Measurements from ENCODE around the gene NSMCE4A.
"Not testable (repeated sequence)": the region's sequence is repeated elsewhere in the genome, so short reads cannot be mapped to it uniquely, and the experiment has no call there.

The NSMCE4A gene

DNA sequence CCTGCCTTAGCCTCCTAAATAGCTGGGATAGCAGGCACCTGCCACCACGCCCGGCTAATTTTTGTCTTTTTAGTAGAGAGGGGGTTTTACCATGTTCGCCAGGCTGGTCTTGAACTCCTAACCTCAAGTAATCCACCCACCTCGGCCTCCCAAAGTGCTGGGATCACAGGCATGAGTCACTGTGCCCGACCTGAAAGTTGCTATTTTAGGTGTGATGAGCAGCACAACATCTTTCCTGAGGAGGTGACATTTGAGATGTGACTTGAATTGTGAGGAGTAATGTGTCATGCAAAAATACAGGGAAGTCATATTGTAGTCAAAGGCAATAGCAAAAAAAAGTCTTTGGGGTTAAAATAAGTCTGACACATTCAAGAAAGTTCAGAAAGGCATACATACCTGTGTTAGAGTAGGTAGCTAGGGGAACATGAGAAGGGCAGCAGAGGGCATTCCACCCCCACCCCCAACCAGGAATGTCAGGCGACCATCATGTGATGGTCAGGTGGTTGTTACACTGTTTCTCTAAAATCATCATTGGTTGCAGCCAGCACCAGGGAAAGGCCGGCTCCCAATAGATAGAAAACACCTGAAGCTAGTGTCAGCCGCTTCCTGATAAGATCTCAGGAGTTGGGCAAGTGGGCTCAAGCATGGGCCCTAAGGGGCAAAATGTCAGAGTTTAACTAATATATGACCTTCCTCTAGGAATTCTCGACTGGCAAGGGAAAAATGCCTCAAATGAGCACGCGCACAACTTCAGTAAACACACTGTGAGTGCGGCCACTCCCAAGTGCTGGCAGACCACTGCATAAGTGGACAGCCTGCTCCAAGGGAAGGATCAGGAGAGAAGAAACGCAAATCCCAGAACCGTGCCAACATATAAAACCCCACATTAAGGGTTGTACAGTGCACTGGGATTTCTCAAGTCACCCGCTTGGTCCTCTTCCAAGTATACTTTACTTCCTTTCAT, 13.6 kb upstream of the NSMCE4A start, which contains the start of gene TACC2:
TSS of gene TACC2 (plus strand) at position 803 of the 964 bp plus-strand sequence. CDS start 32,819 bp downstream, outside the sequence.
- no peak for DNase-seq

DNA sequence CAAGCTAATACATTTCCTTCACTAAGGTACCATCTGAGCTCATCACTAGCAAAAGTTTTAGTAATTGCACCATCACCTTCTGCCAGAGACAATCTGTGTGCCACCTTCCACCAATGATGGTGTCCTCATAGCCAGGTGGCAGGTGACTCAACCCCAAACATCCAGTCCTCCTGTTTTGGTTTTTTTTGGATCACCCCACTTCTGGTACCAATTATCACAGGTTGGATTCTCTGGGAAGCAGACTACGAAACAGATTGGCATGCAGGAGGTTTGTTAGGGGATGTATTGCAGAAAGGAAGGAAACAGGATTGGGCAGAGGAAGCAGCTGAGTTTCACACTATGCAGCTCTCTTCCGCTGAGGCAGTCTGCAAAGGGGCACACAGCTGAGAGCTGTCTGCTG, 9.4 kb upstream of the NSMCE4A start:
- no peak for DNase-seq

DNA sequence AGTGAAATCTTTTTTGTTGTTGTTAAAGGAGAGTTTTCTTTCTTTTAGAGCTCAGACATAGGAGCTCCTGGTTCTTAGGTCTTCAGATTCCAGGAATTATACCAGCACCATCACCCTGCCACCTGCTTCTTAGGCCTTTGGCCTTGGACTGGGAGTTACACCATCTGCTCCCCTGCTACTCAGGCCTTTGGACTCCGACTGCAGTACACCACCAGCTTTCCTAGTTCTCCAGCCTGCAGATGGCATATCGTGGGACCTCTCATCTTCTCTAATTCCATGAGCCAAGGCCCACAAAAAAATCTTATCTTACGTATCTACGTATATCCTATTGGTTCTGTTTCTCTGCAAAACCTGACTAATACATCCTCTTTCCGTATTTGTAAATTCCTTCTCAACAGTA, 8.8 kb upstream of the NSMCE4A start:
- no peak for DNase-seq

DNA sequence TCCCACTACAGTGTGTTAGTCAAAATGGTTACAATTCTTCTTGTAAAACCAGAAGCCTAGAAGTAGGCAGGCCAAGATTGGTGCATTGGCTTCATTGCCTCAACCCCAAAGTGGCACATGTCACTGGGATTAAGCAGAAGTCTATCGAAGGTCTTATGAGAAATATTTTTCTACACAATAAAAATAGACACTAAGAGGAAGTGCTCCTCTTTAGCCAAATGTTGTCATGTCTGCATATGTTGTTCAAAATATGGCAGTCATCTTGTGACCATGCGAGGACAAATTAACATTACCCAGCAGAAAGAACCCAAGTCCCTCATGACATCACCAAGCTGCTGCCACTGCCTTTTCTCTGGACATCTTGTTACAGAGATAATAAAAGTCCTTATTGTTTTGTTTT, 6.3 kb upstream of the NSMCE4A start:
- DNase-seq, result no peak

DNA sequence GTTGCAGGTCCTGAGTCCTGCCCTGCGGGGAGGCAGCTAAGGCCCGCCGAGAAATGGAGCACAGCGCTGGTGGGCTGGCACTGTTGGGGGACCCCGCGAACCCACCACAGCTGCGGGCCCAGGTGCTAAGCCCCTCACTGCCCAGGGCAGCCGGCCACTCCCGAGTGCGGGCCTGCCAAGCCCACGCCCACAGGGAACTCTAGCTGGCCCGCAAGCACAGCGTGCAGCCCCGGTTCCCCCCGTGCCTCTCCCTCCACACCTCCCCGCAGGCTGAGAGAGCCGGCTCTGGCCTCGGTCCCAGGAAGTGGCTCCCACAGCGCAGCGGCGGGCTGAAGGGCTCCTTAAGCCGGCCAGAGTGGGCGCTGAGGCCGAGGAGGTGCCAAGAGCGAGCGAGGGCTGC, 3.5 kb upstream of the NSMCE4A start:
- no peak for DNase-seq

DNA sequence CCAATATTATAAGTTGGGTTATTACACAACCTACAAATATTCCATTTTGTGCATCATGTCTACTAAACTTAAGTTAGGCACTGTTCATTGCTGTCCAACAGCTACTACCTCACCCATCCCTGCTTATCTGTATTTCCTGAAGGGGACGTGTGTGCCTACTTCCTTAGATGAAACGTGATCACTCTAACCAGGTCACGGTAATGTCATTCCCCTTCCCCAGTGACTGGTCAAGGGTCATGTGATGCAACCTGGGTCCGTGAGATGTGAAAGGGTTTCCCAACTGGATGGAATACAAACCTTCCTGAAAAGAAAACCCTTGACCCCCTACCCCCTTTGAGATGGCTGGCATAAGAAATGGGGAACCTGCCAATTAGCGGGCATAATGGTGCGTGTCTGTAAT, 1.6 kb upstream of the NSMCE4A start:
- DNase-seq, result no peak

DNA sequence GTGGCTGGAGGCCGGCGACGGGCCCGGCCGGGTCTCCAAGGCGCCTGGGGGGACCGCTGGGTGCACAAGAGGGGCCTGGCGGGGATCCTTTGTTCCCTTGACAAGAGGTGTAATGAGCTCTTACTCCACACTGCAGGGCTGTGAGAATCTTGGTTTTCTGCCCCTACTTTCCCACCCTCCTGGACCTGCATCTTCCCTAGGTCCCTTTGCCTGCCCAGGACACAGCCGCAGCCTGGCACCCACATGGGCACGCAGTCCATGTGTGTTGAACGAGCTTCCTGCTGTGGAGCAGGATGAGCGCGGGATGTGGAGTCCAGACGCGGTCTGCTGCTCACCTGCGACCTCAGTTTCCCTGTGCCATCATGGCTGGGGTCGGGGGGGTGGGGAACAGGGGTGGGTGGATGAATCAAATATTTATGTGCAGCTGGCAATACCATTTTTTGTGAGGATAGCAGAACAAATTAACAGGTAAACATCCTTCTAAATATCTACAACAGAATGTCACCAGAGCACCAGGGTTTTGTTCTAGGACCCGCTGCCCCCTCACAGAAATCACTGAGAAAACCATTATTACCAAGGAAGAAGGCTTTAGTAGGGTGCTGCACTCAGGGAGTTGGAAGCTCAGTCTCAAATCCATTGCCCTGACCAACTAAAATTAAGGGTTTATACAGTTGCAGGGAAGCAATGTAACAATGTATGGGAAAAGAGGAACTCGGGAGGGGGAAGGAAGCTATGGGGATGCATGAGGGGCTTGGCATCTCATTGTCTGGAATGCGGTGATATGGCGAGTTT, 474 bp upstream of the NSMCE4A start:
- no peak for DNase-seq

DNA sequence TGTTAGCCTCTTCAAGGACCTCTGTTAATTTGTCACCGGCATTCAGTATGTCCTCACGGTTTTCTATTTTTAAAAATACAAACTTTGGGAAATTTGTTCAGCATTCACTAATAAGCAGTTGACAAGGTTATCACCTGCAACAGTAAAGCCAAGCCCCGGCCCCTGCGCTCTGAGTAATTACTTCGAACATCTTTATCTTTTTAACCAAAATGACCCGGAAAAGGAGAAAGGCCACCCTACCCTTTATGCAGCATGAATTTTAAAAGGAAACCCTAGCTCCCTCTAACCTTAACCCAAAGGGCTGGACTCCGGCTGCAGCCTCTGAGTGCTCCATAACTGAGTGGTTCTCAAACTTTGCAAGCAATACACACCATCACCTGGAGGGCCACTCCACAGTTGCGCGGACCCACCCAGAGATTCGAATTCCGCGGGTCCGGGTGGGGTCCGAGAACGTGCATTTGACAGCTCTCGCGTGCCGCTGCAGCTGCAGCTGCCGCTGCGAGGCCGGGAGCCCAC, 940 bp downstream of the NSMCE4A start:
- no peak for DNase-seq

DNA sequence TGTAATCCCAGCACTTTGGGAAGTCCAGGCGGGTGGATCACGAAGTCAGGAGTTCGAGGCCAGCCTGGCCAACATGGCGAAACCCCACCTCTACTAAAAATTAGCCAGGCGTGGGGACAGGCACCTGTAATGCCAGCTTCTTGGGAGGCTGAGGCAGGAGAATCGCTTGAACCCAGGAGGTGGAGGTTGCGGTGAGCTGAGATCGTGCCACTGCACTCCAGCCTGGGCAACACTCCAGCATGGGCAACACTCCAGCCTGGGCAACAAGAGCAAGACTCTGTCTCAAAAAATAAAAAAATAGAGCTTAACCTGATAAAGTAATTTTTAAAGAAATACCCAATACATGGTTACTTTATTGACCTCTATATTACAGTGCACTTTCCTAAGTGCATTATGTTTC, 5.9 kb downstream of the NSMCE4A start:
- DNase-seq, result not testable (repeated sequence)

DNA sequence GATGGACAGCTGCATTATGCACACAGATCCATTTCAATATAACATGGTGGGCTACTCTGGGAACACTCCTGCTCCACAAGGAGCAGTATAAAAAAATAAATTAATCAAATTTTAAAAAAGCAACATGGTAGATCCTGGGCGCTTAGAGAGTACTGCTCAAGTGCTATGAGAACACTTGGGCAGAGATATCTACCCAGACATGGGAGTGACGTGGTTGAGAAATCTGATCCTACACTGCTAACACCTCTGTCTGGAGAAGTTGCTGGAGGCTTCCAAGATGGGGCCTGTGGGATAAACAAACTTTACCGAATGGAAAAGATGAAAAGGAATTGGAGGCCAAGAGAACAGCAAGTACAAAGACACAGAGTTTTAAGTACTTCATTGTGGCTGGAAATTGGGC, 9.0 kb downstream of the NSMCE4A start:
- DNase-seq, result no peak

DNA sequence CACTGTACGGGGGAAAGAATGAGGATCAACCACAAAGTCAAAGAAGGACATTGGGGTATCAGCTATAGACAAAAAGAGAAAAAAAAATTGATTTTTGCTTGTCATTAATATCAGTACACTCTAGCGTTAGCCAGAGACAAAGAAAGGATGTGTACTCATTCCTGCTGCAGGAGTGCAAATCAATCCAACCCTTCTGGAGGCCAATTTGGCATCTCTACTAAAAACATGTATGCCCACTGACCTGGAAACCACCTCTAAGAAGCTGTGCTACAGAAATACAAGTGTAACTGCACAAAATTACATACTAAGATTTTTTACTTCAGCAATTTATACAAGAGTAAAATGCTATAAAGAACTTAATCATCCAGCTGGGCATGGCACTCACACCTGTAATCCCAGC, 13.6 kb downstream of the NSMCE4A start:
- DNase-seq, result no peak

DNA sequence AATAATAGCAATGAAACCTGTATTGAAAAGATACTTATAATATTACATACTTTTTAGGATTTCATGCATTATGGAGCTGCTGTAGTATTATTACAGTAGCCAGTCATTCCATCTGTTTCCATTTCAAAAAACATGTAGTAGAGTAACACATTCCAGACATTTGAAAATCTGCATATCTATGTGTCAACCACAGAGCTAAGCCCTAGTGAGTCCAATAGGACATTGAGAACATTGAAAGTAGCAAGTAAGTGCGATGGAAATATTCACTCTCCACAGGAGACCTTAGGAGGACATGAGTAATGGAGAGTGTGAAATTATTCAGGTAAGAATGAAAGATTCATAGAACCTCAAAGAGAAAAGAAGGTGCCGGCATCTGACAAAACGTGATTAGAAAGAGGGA, 15.3 kb downstream of the NSMCE4A start:
- DNase-seq, result no peak

DNA sequence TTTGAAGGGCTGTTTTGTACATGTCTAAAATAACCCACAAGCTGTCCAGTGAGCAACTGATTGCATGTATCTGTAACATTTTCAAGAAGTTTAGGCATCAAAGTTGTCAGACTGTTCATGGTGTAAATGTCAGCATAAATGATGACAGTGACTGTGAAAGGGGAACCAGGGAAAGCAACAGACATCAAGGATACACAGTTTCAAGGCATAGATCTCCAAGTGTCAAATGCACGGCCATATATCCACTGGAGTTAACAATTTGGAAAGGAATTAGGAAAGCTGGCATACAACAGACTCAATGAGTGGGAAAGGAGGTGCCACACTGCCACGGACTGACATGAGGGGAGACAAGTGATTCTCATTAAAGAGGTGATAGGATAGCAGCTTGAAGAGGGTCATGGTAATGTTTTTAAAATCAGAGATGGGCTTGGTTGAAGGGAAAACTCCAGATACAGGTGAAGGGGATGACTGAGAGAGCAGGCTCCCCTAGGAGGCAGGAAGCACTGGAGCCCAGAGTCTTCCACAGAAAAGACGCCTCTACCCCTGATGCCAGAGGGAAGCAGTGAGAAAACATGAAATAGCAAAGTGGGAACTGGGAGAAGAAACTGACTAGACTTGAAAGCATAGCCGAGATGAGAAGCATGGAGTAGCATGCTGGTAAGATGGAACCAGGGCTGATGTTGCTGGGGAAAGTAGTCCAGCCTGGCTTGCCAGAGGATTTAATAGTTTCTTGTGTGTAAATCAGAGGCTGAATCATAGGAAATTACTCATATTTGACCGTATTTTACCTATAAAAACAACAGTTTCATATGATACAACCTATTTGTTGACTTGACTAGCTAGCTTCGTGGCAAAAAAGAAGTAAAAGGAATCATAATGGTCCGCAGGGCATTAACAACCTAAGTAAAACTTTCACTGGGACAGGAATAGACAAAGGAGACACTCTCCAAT, 18.6 kb downstream of the NSMCE4A start:
- no peak for DNase-seq

DNA sequence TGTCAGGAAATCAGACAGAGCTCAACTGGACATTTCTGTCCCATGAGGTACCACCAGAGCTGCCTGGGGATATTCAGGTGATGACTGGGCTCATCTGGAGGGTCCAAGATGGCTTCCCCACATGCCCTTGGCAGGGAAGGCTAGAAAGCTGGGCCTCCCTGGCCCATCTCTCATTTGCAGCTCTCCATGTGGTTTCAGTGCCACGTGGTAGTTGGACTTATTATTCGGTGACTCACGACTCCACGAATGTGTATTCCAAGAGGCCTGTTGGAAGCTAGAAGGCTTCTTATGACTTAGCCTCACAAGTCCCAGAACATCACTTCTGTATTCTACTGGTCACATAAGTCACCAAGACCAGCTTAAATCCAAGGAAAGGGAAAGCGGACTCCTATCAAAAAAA, 22.8 kb downstream of the NSMCE4A start:
- DNase-seq, result no peak

DNA sequence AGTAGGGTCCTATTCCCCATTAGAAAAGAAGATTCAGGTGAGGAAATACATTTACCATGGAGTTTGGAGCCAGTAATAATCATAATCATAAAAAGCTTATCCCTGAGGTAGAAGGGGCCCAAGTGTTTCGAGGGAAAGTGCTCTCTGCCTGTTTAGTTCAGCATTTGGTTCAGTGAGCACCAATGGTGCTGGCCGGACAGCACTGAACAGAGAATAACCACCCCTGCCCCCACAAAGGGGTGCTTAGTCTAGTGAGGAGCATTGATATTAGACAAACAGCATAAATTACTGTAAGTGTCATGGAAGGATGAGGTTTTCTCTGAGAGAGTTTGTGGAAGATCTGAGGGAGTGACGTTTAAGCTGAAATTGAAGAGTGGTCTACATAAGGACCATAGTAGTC, 25.6 kb downstream of the NSMCE4A start:
- no peak for DNase-seq

DNA sequence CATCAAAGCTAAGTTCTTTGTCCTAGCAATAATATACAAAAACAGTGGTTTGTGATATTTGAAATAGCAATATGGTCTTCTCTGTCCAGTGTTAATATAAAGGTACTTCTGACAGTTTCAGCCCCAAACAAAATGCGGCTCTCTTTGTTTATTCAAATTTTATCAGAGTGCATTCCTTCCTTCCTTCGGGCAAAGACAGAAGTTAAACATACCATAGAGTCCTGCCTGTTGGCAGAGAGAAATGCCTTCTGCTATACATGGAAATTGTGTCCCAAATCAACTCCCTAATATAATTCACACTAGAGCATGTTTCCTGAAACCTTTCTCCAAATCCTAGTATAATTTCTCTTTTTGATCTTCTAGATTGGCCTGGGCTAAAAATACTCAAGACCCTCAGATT, 26.0 kb downstream of the NSMCE4A start:
- no peak for DNase-seq

DNA sequence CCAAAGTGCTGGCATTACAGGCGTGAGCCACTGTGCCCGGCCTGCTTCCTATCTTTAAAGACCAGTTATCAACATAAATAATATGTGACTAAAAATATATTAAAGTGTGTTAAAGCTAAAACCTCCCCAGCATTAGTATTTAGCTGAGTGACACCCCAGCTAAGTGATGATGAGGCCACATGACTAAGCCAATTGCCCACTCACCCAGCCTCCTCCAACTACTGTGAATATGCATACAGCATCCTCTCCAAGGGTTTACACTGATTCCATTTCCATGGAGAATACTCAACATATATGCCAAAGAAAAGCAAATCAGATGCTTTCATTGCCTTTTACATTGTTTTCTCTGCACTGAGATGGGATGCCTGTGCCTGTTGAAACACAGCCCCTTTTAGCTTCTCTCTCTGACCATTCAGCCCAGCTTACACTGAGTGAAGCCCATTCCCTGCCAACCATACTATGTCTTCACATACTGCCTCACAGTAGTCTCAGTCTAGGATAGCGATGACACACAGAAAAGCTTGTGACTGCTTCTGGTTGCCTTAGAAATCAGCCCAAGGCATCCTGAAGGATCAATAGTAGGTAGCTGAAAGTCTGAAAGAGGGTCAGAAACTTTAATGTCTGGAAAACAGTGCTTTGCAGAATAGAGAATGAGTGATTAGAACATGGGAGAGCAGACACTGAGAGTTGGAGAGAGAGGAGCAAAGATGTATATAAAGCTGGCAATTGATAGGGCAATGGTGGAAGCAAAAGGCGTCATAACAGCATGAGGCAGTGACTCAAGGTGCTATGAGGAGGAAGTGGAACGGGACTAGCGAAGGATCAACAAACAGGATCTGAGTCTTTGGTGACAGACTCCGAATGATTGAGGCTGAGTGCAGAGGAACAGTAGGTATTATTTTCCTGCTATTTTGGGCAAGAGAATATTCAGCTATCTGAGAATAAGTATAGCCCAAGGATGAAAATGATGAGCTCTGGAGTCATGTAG, 27.4 kb downstream of the NSMCE4A start:
- DNase-seq, result no peak

DNA sequence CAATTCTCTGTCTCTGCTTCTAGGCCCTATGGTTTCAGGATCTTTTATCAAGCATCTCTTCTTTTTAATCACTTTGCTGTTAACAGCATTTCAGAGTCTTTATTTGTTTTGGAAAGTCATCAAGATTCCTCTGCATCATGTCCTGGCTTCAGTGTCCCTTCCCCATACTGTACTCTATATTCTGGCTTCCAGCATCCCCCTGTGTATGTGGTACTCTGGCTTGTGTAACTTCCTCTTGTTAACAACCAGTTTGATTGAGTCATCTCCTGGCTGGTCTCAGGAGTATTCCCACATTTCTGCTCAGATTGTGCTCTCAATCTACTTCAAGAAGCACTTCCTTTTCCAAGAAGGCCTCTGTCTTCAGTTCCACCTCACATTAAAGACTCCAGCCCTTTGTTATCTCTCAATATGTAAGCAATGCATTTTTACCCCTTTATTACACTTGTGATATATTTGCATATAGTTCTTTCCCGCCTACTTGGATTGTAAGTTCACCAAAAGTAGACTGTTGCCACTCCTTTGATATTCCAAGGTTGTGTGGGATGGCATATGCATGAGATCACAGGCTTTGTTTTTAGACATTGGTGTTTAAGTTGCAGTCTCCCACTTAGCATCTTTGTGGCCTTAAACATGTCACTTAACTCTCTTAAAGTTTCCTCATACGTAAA, 32.1 kb downstream of the NSMCE4A start:
- DNase-seq, result no peak

DNA sequence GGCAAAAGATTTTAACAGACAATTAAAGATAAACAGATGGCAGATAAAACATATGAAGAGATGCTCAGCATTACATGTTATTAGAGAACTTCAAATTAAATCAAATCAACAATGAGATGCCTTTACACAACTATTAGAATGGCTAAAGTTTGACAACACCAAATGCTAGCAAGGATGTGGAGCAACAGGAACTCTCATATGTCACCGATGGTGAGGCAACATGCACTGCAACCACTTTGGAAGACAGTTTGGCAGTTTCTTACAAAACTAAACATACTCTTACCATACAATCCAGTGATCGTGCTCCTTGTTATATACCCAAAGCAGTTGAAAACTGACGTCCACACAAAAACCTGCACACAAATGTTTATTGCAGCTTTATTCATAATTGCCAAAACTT, 33.5 kb downstream of the NSMCE4A start:
- DNase-seq, result no peak

DNA sequence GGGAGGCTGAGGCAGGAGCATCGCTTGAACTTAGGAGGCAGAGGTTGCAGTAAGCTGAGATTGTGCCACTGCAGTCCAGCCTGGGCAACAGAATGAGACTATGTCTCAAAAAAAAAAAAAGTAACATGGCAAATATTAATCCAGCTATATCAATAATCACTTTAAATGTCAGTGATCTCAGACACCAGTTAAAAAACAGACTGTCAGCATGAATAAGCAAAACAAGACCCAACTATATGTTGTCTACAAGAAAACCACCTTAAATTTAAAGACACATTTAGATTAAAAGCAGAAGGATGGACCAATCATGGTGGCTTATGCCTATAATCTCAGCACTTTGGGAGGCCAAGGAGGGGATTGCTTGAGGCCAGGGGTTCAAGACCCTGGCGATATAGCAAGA, 38.7 kb downstream of the NSMCE4A start:
- no peak for DNase-seq

DNA sequence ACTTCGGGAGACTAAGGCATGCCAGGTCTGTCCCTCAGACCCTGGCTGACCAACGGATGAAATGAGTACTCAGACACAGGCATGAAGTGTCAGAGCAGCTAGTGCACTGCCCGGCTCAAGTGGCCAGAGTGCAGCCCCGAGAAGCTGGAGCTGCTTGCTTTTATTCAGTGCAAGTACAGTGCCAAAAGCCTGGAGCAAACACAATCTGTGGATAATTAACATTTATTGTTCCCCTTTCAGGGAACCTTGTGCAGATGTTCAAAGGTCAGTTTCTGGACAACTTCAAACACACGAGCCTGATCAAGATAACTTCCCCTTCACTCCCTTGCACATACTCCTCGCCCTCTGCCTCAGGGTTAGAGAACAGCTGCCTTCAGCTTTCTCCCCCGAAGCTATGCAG, 39.3 kb downstream of the NSMCE4A start:
- no peak for DNase-seq
